GM19238 (cell line): Measurements from ENCODE around the gene PLCXD1.
"Not testable (repeated sequence)": the region's sequence is repeated elsewhere in the genome, so short reads cannot be mapped to it uniquely, and the experiment has no call there.

Experiments
- DNase-seq: peaks from one replicate; pipeline ENCODE4 v3.0.0; 2011; ENCODE audit warnings: low spot score; ENCODE audit not compliant: insufficient read length

Gene PLCXD1

DNA sequence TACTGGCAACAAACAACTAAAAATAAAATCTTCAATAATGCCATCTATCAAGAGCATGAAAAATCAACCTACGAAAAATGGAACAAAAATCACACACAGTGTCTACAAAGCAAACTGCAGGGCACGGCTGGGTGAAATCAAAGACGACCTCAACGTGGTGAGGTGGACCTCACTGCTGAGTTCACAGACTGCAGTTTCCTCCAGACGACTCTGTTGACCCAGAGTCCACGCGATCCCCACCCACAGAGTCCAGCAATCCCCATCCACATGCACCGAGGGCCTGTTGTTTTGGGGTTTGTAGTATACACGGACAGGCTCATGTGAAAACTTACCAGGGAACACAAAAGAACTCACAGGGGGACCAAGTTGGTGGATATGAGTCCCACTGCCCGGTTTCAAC is 68.5 kb downstream of the PLCXD1 start:
- DNase-seq, result no peak

DNA sequence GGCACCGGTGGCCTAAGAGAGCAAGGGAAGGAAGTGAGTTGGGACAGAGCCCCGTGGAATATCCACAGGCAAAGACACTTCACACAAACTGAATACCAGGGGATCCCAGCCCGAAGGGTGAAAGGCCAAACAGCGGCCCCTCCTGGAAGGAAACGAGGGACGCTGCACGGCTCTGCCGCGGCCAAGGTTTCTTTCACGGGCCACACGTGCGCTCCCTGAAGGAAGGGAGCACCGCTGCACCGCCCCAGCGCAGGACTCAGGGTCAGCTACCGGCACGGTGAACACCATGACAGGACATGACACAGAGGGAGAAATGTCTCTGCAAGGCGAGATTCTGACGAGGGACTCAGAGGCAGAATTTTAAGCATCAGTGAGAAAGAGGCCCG is 69.0 kb downstream of the PLCXD1 start:
- DNase-seq, result no peak

DNA sequence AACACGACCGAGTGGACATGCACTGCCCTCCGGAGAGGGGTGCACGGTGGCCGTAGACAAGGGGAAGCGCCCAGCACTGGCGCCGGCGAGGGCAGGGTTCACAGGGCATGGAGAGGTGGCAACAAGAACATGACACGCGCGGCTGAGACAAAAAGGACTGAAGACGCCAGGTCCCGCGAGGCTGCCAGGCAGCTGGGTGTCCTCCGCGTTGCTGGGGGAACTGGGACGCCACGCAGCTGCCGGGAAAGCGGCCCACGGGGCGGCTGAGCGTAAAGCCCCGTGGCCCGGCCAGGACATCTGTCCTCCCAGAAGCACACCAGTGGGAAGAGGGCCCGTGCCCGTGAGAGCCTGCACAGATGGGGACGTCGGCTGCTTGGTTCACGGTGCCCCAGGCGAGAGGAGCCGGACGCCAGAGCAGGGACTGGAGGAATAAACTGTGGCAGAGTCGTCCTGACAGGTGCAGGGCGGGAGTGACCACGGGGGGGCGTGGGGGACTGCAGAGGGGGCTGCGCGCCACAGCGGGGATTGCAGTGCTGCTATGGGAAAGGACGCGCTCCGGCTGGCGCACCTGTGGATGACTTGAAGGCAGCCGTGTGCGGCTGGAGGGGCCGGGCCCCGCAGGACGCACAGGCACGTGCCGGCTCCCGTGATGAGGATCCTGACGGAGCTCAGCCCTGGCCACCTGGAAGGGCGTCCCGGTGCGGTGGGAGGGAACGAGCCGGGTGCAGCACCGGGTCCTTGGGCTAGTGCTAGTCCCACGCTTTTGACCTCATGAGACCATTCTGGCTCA is 69.5 kb downstream of the PLCXD1 start:
- no peak for DNase-seq

DNA sequence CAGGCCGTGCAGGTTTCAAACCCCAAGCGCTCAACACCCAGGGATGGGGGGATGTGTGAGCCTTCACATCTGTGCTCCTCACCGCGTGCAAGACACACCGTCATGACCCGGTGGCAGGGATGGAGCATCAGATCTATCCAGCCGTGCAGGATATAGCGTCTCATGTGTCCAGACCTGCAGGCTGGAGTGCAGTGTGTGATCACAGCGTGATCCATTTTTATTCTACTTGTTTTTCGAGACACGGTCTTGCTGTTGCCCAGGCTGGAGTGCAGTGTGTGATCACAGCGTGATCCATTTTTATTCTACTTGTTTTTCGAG is 70.1 kb downstream of the PLCXD1 start:
- DNase-seq, result not testable (repeated sequence)

DNA sequence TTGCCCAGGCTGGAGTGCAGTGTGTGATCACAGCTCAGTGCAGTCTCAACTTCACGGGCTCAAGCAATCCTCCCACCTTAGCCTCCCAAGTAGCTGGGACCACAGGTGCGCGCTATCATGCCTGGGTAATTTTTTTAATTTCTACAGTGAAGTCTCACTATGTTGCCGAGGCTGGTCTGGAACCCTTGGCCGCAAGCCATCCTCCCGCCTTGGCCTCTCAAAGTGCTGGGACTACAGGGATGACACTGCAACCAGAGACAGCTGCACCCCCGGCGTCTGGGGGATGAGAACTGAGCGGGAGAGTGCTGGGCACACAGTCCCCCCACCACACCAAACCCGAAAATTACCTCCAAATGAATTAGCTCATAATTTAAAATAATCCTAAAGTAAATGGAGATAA is 70.6 kb downstream of the PLCXD1 start:
- DNase-seq, result no peak

DNA sequence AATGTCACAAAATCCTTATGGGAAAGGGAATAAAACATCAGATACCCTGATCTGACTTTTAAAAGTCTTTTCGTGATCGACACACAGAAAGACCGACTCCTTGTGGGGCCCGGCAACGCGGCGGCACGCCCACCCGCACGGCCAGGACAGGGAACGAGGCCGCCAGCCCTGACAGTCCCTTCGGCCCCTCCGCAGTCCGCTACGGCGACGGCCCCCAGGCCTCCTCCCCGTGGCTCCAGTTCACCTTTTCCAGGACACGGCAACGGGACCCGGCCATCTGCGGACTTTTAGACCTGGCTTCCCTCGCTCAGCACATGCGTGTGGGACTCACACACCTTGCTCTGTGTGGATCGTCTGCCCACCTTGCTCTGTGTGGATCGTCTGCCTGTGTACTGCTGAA is 71.0 kb downstream of the PLCXD1 start:
- DNase-seq, result no peak

DNA sequence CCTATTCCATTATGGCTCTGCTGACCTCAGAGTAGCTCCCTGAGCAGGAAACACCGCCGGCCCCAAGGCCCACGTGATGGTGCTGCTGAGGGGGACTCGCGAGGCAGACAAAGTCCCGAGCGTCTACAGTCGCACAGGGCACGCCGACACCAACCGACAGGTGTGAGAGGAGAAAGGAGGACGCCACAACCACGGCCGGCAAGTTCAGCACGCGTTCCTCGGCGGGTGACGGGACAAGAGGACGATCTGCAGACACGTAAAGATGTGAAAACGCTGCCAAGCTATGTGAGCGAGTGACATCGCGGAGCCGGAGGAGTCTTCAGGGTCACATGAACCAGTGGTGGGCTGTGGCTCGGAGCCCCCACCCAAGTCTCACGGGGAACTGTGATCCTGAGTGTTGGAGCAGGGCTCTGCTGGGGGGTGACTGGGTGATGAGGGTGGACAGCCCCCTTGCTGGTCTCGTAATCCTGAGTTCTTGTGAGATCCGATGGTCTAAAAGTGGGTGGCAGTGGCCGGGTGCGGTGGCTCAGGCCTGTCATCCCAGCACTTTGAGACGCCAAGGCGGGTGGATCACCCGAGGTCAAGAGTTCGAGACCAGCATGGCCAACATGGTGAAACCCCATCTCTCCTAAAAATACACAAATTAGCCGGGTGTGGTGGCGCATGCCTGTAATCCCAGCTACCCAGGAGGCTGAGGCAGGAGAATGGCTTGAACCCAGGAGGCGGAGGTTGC is 71.6 kb downstream of the PLCXD1 start:
- no peak for DNase-seq
